ENCODE data around the gene OSBPL3. TPM values are rescaled to one million over a fixed set of nuclear protein-coding genes. Genes with fewer than 3 reads are reported as not detected.

Gene OSBPL3
- total and polyA plus RNA-seq, 12 donors = 1.1 to 8.4 (median 3.1) TPM

GRCh38 chr7:24955313-24955712 is 24.7 kb downstream of the OSBPL3 start:
- no peaks in the 10 kb centered on the region for H3K36me3 ChIP-seq (replicated peaks in 1 of 2)
- no peak overlapping the region for H3K4me3 ChIP-seq
- TF ChIP-seq, protein P1, sequence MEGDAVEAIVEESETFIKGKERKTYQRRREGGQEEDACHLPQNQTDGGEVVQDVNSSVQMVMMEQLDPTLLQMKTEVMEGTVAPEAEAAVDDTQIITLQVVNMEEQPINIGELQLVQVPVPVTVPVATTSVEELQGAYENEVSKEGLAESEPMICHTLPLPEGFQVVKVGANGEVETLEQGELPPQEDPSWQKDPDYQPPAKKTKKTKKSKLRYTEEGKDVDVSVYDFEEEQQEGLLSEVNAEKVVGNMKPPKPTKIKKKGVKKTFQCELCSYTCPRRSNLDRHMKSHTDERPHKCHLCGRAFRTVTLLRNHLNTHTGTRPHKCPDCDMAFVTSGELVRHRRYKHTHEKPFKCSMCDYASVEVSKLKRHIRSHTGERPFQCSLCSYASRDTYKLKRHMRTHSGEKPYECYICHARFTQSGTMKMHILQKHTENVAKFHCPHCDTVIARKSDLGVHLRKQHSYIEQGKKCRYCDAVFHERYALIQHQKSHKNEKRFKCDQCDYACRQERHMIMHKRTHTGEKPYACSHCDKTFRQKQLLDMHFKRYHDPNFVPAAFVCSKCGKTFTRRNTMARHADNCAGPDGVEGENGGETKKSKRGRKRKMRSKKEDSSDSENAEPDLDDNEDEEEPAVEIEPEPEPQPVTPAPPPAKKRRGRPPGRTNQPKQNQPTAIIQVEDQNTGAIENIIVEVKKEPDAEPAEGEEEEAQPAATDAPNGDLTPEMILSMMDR (IDR thresholded peaks at IDR 0.05) = no peak
- no peak for TF ChIP-seq POLR2A (IDR thresholded peaks at IDR 0.05)
- no peaks in the 10 kb centered on the region for H3K4me1 ChIP-seq (replicated peaks in 1 of 2)
- H3K9me3 ChIP-seq (replicated peaks in 1 of 3) = no peaks in the 10 kb centered on the region
- no peaks in the 10 kb centered on the region for H3K27me3 ChIP-seq
- no peak overlapping the region for H3K27ac ChIP-seq
- WGBS, 4 donors = 91 to 100% (median 96%) methylated on average over 1 of the region's 1 CpG
- intact Hi-C loops (cut with DNase I) = no loop called here
- DNase-seq = no peak

DNA sequence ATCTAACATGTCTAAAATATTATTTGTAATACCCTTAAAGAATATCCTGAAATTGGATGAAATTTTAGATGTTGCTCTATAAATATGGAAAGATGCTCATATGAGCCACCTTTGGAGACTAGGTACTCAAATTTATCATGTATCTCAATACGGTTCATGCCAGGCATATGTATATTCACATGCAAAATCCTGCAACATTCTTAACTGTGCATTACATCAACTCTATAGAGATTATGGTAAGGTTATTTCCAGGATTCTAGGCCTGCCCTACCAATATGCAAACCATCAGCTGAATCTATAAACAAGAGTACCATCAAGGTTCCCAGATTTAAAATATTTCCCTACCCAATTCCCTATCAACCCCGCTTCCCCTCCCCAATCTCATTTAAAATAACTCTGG is 27.5 kb downstream of the OSBPL3 start:
- Histone ChIP-seq H3K4me3 (no peak overlapping the region), H3K27me3 (no peaks in the 10 kb centered on the region), H3K27ac (no peak overlapping the region), H3K36me3 (replicated peaks in 1 of 2) (no peaks in the 10 kb centered on the region), H3K4me1 (replicated peaks in 1 of 2) (no peaks in the 10 kb centered on the region), H3K9me3 (replicated peaks in 1 of 3) (no peaks in the 10 kb centered on the region)
- intact Hi-C loops (cut with DNase I) = no loop called here
- no peak for DNase-seq
- no peak for TF ChIP-seq POLR2A (IDR thresholded peaks at IDR 0.05)
- TF ChIP-seq, protein P1 (IDR thresholded peaks at IDR 0.05) = no peak
- 85 to 89% (median 87%) methylated on average over 2 of the region's 2 CpGs for WGBS, 4 donors

DNA sequence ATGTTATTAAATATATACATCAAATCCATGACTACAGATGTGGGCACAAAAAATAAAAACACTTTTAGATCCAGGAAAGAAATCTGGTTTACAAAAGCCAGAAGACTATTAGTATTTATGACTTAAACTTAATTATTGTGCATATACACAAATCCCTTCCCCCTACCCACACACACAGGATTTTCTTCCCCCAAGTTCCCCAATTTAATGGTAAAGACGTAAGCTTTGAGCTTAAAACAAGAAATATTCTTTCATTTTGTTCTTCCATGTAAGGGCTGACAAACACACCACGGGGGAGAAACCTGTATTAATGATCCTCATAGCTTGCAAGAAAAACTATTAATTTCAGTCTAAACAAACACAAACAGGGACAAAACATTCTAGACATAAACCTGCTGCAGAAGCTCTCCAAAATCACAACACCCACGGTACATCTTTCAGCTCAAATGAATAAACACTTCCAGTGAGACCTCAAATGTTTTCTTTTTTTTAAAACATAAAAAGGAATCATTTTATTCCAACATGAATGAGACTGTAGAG is 28.5 kb downstream of the OSBPL3 start:
- no peaks in the 10 kb centered on the region for H3K9me3 ChIP-seq (replicated peaks in 1 of 3)
- no peaks in the 10 kb centered on the region for H3K27me3 ChIP-seq
- H3K4me1 ChIP-seq (replicated peaks in 1 of 2) = no peaks in the 10 kb centered on the region
- H3K36me3 ChIP-seq (replicated peaks in 1 of 2) = no peaks in the 10 kb centered on the region
- no peak overlapping the region for H3K27ac ChIP-seq
- DNase-seq = no peak
- no peak overlapping the region for H3K4me3 ChIP-seq
- 48 to 70% (median 58%) methylated on average over 3 of the region's 3 CpGs for WGBS, 4 donors
- TF ChIP-seq POLR2A (IDR thresholded peaks at IDR 0.05) = no peak
- TF ChIP-seq, protein P1 (IDR thresholded peaks at IDR 0.05) = no peak
- intact Hi-C loops (cut with DNase I) = no loop called here

GRCh38 chr7:24949884-24950283 is 30.1 kb downstream of the OSBPL3 start:
- H3K27ac ChIP-seq = no peak overlapping the region
- no peaks in the 10 kb centered on the region for H3K36me3 ChIP-seq (replicated peaks in 1 of 2)
- WGBS, 4 donors = 0 to 86% (median 34%) methylated on average over 1 of the region's 1 CpG
- TF ChIP-seq, protein P1 (IDR thresholded peaks at IDR 0.05) = no peak
- no peak for TF ChIP-seq POLR2A (IDR thresholded peaks at IDR 0.05)
- intact Hi-C loops (cut with DNase I) = no loop called here
- H3K4me1 ChIP-seq (replicated peaks in 1 of 2) = no peaks in the 10 kb centered on the region
- H3K27me3 ChIP-seq = no peaks in the 10 kb centered on the region
- no peak overlapping the region for H3K4me3 ChIP-seq
- no peaks in the 10 kb centered on the region for H3K9me3 ChIP-seq (replicated peaks in 1 of 3)
- DNase-seq = no peak
